GM21381 (cell line): Measurements from ENCODE around the gene SIK3.
"Not testable (repeated sequence)": the region's sequence is repeated elsewhere in the genome, so short reads cannot be mapped to it uniquely, and the experiment has no call there.

Experiments
- ATAC-seq: cut with Tn5 transposase; IDR thresholded peaks from one replicate; pipeline ENCODE4 v1.9.1; 2021; ENCODE audit warnings: mild to moderate bottlenecking, moderate library complexity; ENCODE audit not compliant: unreplicated experiment

Gene SIK3

GRCh38 chr11:117050121-117050520 is 48.1 kb downstream of the SIK3 start:
- not testable (repeated sequence) for ATAC-seq

- not testable (repeated sequence) for ATAC-seq
Measured at GRCh38 chr11:117046627-117047026, 51.6 kb downstream of the SIK3 start.

- ATAC-seq = no peak
Measured at GRCh38 chr11:117045956-117046355, 52.3 kb downstream of the SIK3 start.

- no peak for ATAC-seq
Measured at GRCh38 chr11:117045196-117045595, 53.0 kb downstream of the SIK3 start.

- ATAC-seq = no peak
Measured at GRCh38 chr11:117044287-117045035, 53.8 kb downstream of the SIK3 start.

- ATAC-seq = no peak
Measured at GRCh38 chr11:117042689-117043088, 55.5 kb downstream of the SIK3 start.

- no peak for ATAC-seq
Measured at GRCh38 chr11:117039900-117040299, 58.3 kb downstream of the SIK3 start.

- ATAC-seq = no peak
Measured at GRCh38 chr11:117039270-117039669, 59.0 kb downstream of the SIK3 start.

- no peak for ATAC-seq
Measured at GRCh38 chr11:117037975-117038350, 60.3 kb downstream of the SIK3 start.

- ATAC-seq = no peak
Measured at GRCh38 chr11:117037279-117037974, 60.8 kb downstream of the SIK3 start.

- no peak for ATAC-seq
Measured at GRCh38 chr11:117034901-117035300, 63.3 kb downstream of the SIK3 start.

GRCh38 chr11:117026593-117027330 is 71.5 kb downstream of the SIK3 start:
- ATAC-seq = no peak

- ATAC-seq = not testable (repeated sequence)
Measured at GRCh38 chr11:117023707-117024106, 74.5 kb downstream of the SIK3 start.

- no peak for ATAC-seq
Measured at GRCh38 chr11:117023178-117023577, 75.0 kb downstream of the SIK3 start.

GRCh38 chr11:117022526-117022925 is 75.7 kb downstream of the SIK3 start:
- no peak for ATAC-seq

GRCh38 chr11:117020869-117021564 is 77.2 kb downstream of the SIK3 start:
- ATAC-seq = no peak

GRCh38 chr11:117020287-117020686 is 77.9 kb downstream of the SIK3 start:
- ATAC-seq = peak; percentile 43

- peak; percentile 17 for ATAC-seq
Measured at GRCh38 chr11:117019871-117020270, 78.4 kb downstream of the SIK3 start.

GRCh38 chr11:117017456-117017855 is 80.8 kb downstream of the SIK3 start:
- ATAC-seq = no peak

- no peak for ATAC-seq
Measured at GRCh38 chr11:117016747-117017146, 81.5 kb downstream of the SIK3 start.

- no peak for ATAC-seq
Measured at GRCh38 chr11:117016246-117016645, 82.0 kb downstream of the SIK3 start.
